Frontal cortex (tissue), 4 donors: Measurements from ENCODE around the gene SEC16B. TPM values are rescaled to one million over a fixed set of nuclear protein-coding genes. Genes with fewer than 3 reads are reported as not detected.

Source experiments
- DNase-seq, 2 donors: peaks; one replicate each; pipeline ENCODE4 v3.0.0; 2012; ENCODE audit warnings: low spot score in 2 of 2
- FAIRE-seq: peaks from 2 replicates; lab custom pipeline; 2012; peaks lifted over from hg19 to GRCh38; lab: Jason Lieb, UNC
- small RNA-seq: library from RNA; depleted of rRNA; stranded (forward); fragments of <200 nt; gene quantifications from one replicate; pipeline ENCODE3, GENCODE V24; 2014
- total RNA-seq: library from RNA; depleted of rRNA; stranded (reverse); fragments of >200 nt; gene quantifications from one replicate; pipeline ENCODE4 v1.2.3, GENCODE V29; 2014
- donor health status: control.
- donor health status: control.
- donor health status: control.

Gene SEC16B
- total RNA-seq, 1 donor from 2014 or later, result not detected

- DNase-seq (no peak), FAIRE-seq (no peak)
These were observed 47.6 kb downstream of the SEC16B start for GRCh38 chr1:177922209-177922608.

GRCh38 chr1:177921590-177921989 lies 48.3 kb downstream of the SEC16B start:
- FAIRE-seq (no peak), DNase-seq (no peak)

GRCh38 chr1:177920091-177920490 lies 49.8 kb downstream of the SEC16B start:
- FAIRE-seq (no peak), DNase-seq (no peak)

GRCh38 chr1:177915641-177916040 lies 54.2 kb downstream of the SEC16B start:
- FAIRE-seq (no peak), DNase-seq (no peak)

- DNase-seq, result no peak
- no peak for FAIRE-seq
These were observed 55.3 kb downstream of the SEC16B start for GRCh38 chr1:177914603-177915002.

GRCh38 chr1:177913762-177914540 lies 55.9 kb downstream of the SEC16B start:
- FAIRE-seq (no peak), DNase-seq (no peak)

- DNase-seq (no peak), FAIRE-seq (no peak)
These were observed 56.9 kb downstream of the SEC16B start for GRCh38 chr1:177912991-177913390.

GRCh38 chr1:177909416-177909815 lies 60.4 kb downstream of the SEC16B start:
- DNase-seq, result no peak
- FAIRE-seq, result no peak

GRCh38 chr1:177907000-177907399 lies 62.9 kb downstream of the SEC16B start:
- FAIRE-seq (no peak), DNase-seq (no peak)

- DNase-seq, result no peak
- no peak for FAIRE-seq
These were observed 64.2 kb downstream of the SEC16B start for GRCh38 chr1:177905686-177906085.

- peak in 1 of 2 donors; percentile 3 for DNase-seq
- FAIRE-seq, result no peak
These were observed 67.6 kb downstream of the SEC16B start for GRCh38 chr1:177902266-177902665.

- no peak for DNase-seq
- FAIRE-seq, result no peak
These were observed 71.7 kb downstream of the SEC16B start for GRCh38 chr1:177897998-177898654.

- no peak for DNase-seq
These were observed 72.4 kb downstream of the SEC16B start for GRCh38 chr1:177897281-177897997.

More at GRCh38 chr1:177897281-177897997, 72.4 kb downstream of the SEC16B start:
- FAIRE-seq, result no peak

Small RNAs within 50 kb of the gene (small RNA-seq; reads per million reads assigned to genes)
- gene AL359075.1, result not detected

Other genes with a start within 250 kb of the SEC16B start
- 28.9 TPM for gene RASAL2, start 124.0 kb upstream of the SEC16B start, total RNA-seq